K562 (cell line): ENCODE measurements around the gene DPYSL3. TPM values are rescaled to one million over a fixed set of nuclear protein-coding genes. Genes with fewer than 3 reads are reported as not detected.

ENCODE experiments used
- DEAF1 ChIP-seq: fragments of 450-650 bp; formaldehyde crosslinking; IDR thresholded peaks from 2 replicates; pipeline ENCODE4 v1.4.0; 2020; ENCODE audit warnings: mild to moderate bottlenecking, moderate library complexity
- EHMT2 ChIP-seq: fragments of 450-650 bp; IDR thresholded peaks from 2 replicates; pipeline ENCODE4 v1.6.1; 2018; ENCODE audit warnings: antibody characterized with exemption
- FOXA3 ChIP-seq, 2 experiments: fragments of 450-650 bp in 1 of 2; sonication (generic) in 1 of 2; formaldehyde crosslinking; IDR thresholded peaks in 1 of 2; conservative IDR thresholded peaks in 1 of 2; 2 replicates each; pipeline versions ENCODE4 v1.4.0 to v1.8.0; 2020 to 2022; ENCODE audit warnings: mild to moderate bottlenecking in 2 of 2, missing genetic modification reagents in 1 of 2
- MTA3 ChIP-seq: fragments of 450-650 bp; formaldehyde crosslinking; IDR thresholded peaks from 2 replicates; pipeline ENCODE4 v1.6.1; 2017; ENCODE audit warnings: mild to moderate bottlenecking, borderline replicate concordance
- UBTF ChIP-seq, 2 experiments: IDR thresholded peaks; 2 replicates each; pipeline ENCODE4 v1.6.1; 2012; ENCODE audit warnings: improper control_type of control experiment in 2 of 2, low read depth in 2 of 2, low read length in 2 of 2, borderline replicate concordance in 1 of 2
- ZNF12 ChIP-seq: sonication (generic); formaldehyde crosslinking; IDR thresholded peaks from 2 replicates; pipeline ENCODE4 v1.4.0; 2020; ENCODE audit warnings: mild to moderate bottlenecking, missing genetic modification reagents
- polyA plus RNA-seq, 8 experiments: library from polyadenylated mRNA; depleted of rRNA in 4 of 8; stranded (reverse) in 5 of 8; unstranded in 3 of 8; fragments of >200 nt; fragmentation: Nextera tagmentation in 2 of 8; fragmentation: Illumina TruSeq in 1 of 8; extraction: Ambion mirVana in 2 of 8; extraction: Trizol in 1 of 8; gene quantifications; 2 replicates each; pipeline versions ENCODE4 v1.2.1 to v1.2.3, GENCODE V29; 2011 to 2014; ENCODE audit warnings: inconsistent platforms in 1 of 8, missing spikeins in 1 of 8
- total RNA-seq, 7 experiments: library from RNA; depleted of rRNA in 6 of 7; stranded (reverse); fragments of >200 nt in 6 of 7; fragmentation: Illumina TruSeq in 2 of 7; extraction: Trizol in 2 of 7; gene quantifications; 2 replicates each; pipeline versions ENCODE4 v1.2.1 to v1.2.3, GENCODE V29; 2011 to 2021; ENCODE audit warnings: low replicate concordance in 1 of 7
- TF ChIP-seq, protein P1 (sequence below): sonication (generic); formaldehyde crosslinking; IDR thresholded peaks from 2 replicates; pipeline ENCODE4 v1.8.0; 2022; ENCODE audit warnings: mild to moderate bottlenecking, missing genetic modification reagents

Gene DPYSL3
- total and polyA plus RNA-seq, 9 of the 15 experiments (the other 6 are each of a cell fraction or from before 2014, with no cell fraction given), result 0.07 to 0.55 TPM; not detected in 7

DNA sequence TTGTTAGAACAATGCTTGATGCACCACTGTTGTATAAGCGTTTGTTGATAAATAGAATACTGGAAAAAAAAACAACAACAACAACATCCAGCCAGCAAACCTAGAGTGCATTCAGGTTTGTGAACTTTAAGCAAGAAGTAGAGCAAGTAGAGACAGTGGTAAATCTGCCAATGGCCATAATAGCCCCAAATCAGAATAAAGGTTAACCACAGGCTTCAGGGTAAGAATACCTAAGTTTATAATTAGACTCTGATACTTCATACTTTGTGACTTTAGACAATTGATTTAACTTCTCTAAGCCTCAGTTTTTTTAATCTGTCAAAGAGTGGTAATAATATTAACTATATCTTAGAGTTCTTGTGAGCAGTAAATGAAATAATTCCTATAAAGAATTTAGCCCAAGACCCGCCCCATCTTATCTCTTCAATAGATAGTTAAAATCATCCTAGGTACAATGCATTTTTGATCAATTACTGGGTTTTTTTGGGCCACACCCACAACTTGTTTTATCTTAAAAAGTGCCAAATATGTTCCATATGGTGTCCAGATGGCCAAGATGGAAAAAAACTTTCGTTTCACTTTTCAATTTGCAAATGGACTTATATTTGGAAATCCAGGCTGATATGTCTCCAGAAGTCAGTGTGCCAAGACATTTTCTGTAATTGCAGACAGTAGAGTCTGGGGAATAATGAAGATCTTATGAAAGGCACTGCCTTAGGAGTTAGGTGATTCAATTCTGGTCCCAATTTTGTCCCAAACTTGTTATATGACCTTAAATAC, 24.5 kb upstream of the DPYSL3 start (continued):
- no peak for TF ChIP-seq UBTF (IDR thresholded peaks at IDR 0.05; ENCODE audit: borderline replicate concordance in 1 of 2, low read depth in 2 of 2, low read length in 2 of 2)
- TF ChIP-seq ZNF12, result no peak
- TF ChIP-seq MTA3, result no peak
- no peak for TF ChIP-seq DEAF1
- no peak for TF ChIP-seq EHMT2
- no peak for TF ChIP-seq FOXA3 (CRISPR knock-in tag; conservative IDR thresholded peaks at IDR 0.05 in 1 of 2, IDR thresholded peaks at IDR 0.05 in 1 of 2)
- TF ChIP-seq, protein P1, sequence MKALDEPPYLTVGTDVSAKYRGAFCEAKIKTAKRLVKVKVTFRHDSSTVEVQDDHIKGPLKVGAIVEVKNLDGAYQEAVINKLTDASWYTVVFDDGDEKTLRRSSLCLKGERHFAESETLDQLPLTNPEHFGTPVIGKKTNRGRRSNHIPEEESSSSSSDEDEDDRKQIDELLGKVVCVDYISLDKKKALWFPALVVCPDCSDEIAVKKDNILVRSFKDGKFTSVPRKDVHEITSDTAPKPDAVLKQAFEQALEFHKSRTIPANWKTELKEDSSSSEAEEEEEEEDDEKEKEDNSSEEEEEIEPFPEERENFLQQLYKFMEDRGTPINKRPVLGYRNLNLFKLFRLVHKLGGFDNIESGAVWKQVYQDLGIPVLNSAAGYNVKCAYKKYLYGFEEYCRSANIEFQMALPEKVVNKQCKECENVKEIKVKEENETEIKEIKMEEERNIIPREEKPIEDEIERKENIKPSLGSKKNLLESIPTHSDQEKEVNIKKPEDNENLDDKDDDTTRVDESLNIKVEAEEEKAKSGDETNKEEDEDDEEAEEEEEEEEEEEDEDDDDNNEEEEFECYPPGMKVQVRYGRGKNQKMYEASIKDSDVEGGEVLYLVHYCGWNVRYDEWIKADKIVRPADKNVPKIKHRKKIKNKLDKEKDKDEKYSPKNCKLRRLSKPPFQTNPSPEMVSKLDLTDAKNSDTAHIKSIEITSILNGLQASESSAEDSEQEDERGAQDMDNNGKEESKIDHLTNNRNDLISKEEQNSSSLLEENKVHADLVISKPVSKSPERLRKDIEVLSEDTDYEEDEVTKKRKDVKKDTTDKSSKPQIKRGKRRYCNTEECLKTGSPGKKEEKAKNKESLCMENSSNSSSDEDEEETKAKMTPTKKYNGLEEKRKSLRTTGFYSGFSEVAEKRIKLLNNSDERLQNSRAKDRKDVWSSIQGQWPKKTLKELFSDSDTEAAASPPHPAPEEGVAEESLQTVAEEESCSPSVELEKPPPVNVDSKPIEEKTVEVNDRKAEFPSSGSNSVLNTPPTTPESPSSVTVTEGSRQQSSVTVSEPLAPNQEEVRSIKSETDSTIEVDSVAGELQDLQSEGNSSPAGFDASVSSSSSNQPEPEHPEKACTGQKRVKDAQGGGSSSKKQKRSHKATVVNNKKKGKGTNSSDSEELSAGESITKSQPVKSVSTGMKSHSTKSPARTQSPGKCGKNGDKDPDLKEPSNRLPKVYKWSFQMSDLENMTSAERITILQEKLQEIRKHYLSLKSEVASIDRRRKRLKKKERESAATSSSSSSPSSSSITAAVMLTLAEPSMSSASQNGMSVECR, result no peak
